ENCODE results near the gene PROSER2.

Gene PROSER2

GRCh38 chr10:11874568-11875493, 51.7 kb downstream of the PROSER2 start:
- peaks cover 5% of the 10 kb centered on the region for H3K36me3 ChIP-seq (ENCODE audit: insufficient read depth, insufficient read length, low read length)
- DNase-seq (ENCODE audit: low read depth, low spot score): peak; percentile 72
- TF ChIP-seq YY1 (IDR thresholded peaks at IDR 0.05; ENCODE audit: insufficient read depth, insufficient read length) (no peak), SUZ12 (IDR thresholded peaks at IDR 0.05; ENCODE audit: extremely low read depth, insufficient read depth, insufficient read length) (no peak), ZNF274 (IDR thresholded peaks at IDR 0.05; ENCODE audit: low read depth, low read length) (no peak)
- no peak overlapping the region for H3K4me3 ChIP-seq (ENCODE audit: insufficient read length, low read depth)
- peaks cover 10% of the 10 kb centered on the region for H3K4me1 ChIP-seq (ENCODE audit: insufficient read depth, insufficient read length)
- H3K27me3 ChIP-seq (ENCODE audit: insufficient read depth, insufficient read length): no peaks in the 10 kb centered on the region
- H3K9ac ChIP-seq (ENCODE audit: insufficient read length, low read depth): peak overlapping the region; percentile 50
- H3K9me3 ChIP-seq (ENCODE audit: insufficient read depth, low read length): no peaks in the 10 kb centered on the region

- peaks cover 10% of the 10 kb centered on the region for H3K4me1 ChIP-seq (ENCODE audit: insufficient read depth, insufficient read length)
- H3K9me3 ChIP-seq (ENCODE audit: insufficient read depth, low read length): no peaks in the 10 kb centered on the region
- no peak for DNase-seq (ENCODE audit: low read depth, low spot score)
- H3K4me3 ChIP-seq (ENCODE audit: insufficient read length, low read depth): no peak overlapping the region
- TF ChIP-seq SUZ12 (IDR thresholded peaks at IDR 0.05; ENCODE audit: extremely low read depth, insufficient read depth, insufficient read length): no peak
- no peak for TF ChIP-seq ZNF274 (IDR thresholded peaks at IDR 0.05; ENCODE audit: low read depth, low read length)
- TF ChIP-seq YY1 (IDR thresholded peaks at IDR 0.05; ENCODE audit: insufficient read depth, insufficient read length): no peak
- H3K9ac ChIP-seq (ENCODE audit: insufficient read length, low read depth): peak overlapping the region; percentile 39
- no peaks in the 10 kb centered on the region for H3K36me3 ChIP-seq (ENCODE audit: insufficient read depth, insufficient read length, low read length)
- no peaks in the 10 kb centered on the region for H3K27me3 ChIP-seq (ENCODE audit: insufficient read depth, insufficient read length)
These were observed 52.5 kb downstream of the PROSER2 start for GRCh38 chr10:11875494-11876281.

GRCh38 chr10:11876324-11876723, 53.2 kb downstream of the PROSER2 start:
- H3K4me1 ChIP-seq (ENCODE audit: insufficient read depth, insufficient read length): peaks cover 10% of the 10 kb centered on the region
- no peak for DNase-seq (ENCODE audit: low read depth, low spot score)
- no peaks in the 10 kb centered on the region for H3K36me3 ChIP-seq (ENCODE audit: insufficient read depth, insufficient read length, low read length)
- TF ChIP-seq SUZ12 (IDR thresholded peaks at IDR 0.05; ENCODE audit: extremely low read depth, insufficient read depth, insufficient read length): no peak
- no peak for TF ChIP-seq ZNF274 (IDR thresholded peaks at IDR 0.05; ENCODE audit: low read depth, low read length)
- no peak for TF ChIP-seq YY1 (IDR thresholded peaks at IDR 0.05; ENCODE audit: insufficient read depth, insufficient read length)
- no peak overlapping the region for H3K4me3 ChIP-seq (ENCODE audit: insufficient read length, low read depth)
- no peaks in the 10 kb centered on the region for H3K9me3 ChIP-seq (ENCODE audit: insufficient read depth, low read length)
- no peak overlapping the region for H3K9ac ChIP-seq (ENCODE audit: insufficient read length, low read depth)
- H3K27me3 ChIP-seq (ENCODE audit: insufficient read depth, insufficient read length): no peaks in the 10 kb centered on the region

- Histone ChIP-seq H3K4me1 (ENCODE audit: insufficient read depth, insufficient read length) (peaks cover 10% of the 10 kb centered on the region), H3K4me3 (ENCODE audit: insufficient read length, low read depth) (no peak overlapping the region), H3K9me3 (ENCODE audit: insufficient read depth, low read length) (no peaks in the 10 kb centered on the region), H3K27me3 (ENCODE audit: insufficient read depth, insufficient read length) (no peaks in the 10 kb centered on the region), H3K36me3 (ENCODE audit: insufficient read depth, insufficient read length, low read length) (no peaks in the 10 kb centered on the region), H3K9ac (ENCODE audit: insufficient read length, low read depth) (no peak overlapping the region)
- DNase-seq (ENCODE audit: low read depth, low spot score): no peak
- no peak for TF ChIP-seq ZNF274 (IDR thresholded peaks at IDR 0.05; ENCODE audit: low read depth, low read length)
- TF ChIP-seq YY1 (IDR thresholded peaks at IDR 0.05; ENCODE audit: insufficient read depth, insufficient read length): no peak
These were observed 53.8 kb downstream of the PROSER2 start for GRCh38 chr10:11876805-11877590.

- no peak for TF ChIP-seq YY1 (IDR thresholded peaks at IDR 0.05; ENCODE audit: insufficient read depth, insufficient read length)
- TF ChIP-seq SUZ12 (IDR thresholded peaks at IDR 0.05; ENCODE audit: extremely low read depth, insufficient read depth, insufficient read length): no peak
- no peak for TF ChIP-seq ZNF274 (IDR thresholded peaks at IDR 0.05; ENCODE audit: low read depth, low read length)
These were observed 54.4 kb downstream of the PROSER2 start for GRCh38 chr10:11877591-11877905.

GRCh38 chr10:11878776-11879175, 55.6 kb downstream of the PROSER2 start:
- Histone ChIP-seq H3K4me1 (ENCODE audit: insufficient read depth, insufficient read length) (peaks cover 10% of the 10 kb centered on the region), H3K9me3 (ENCODE audit: insufficient read depth, low read length) (no peaks in the 10 kb centered on the region), H3K27me3 (ENCODE audit: insufficient read depth, insufficient read length) (no peaks in the 10 kb centered on the region), H3K9ac (ENCODE audit: insufficient read length, low read depth) (no peak overlapping the region), H3K36me3 (ENCODE audit: insufficient read depth, insufficient read length, low read length) (no peaks in the 10 kb centered on the region), H3K4me3 (ENCODE audit: insufficient read length, low read depth) (no peak overlapping the region)
- DNase-seq (ENCODE audit: low read depth, low spot score): no peak
- TF ChIP-seq SUZ12 (IDR thresholded peaks at IDR 0.05; ENCODE audit: extremely low read depth, insufficient read depth, insufficient read length): no peak
- no peak for TF ChIP-seq ZNF274 (IDR thresholded peaks at IDR 0.05; ENCODE audit: low read depth, low read length)
- TF ChIP-seq YY1 (IDR thresholded peaks at IDR 0.05; ENCODE audit: insufficient read depth, insufficient read length): no peak

More at GRCh38 chr10:11877591-11877905, 54.4 kb downstream of the PROSER2 start:
- DNase-seq (ENCODE audit: low read depth, low spot score): no peak
- H3K4me3 ChIP-seq (ENCODE audit: insufficient read length, low read depth): no peak overlapping the region
- H3K4me1 ChIP-seq (ENCODE audit: insufficient read depth, insufficient read length): peaks cover 10% of the 10 kb centered on the region
- H3K9me3 ChIP-seq (ENCODE audit: insufficient read depth, low read length): no peaks in the 10 kb centered on the region
- H3K36me3 ChIP-seq (ENCODE audit: insufficient read depth, insufficient read length, low read length): no peaks in the 10 kb centered on the region
- H3K9ac ChIP-seq (ENCODE audit: insufficient read length, low read depth): no peak overlapping the region
- H3K27me3 ChIP-seq (ENCODE audit: insufficient read depth, insufficient read length): no peaks in the 10 kb centered on the region
